Ishikawa (cell line): ENCODE results near the gene PCDHB15.

Experiments used
- CEBPB ChIP-seq: IDR thresholded peaks from 2 replicates; pipeline ENCODE4 v1.6.1; 2012
- CREB1 ChIP-seq: IDR thresholded peaks from 2 replicates; pipeline ENCODE4 v1.6.1; 2012; ENCODE audit warnings: low read depth
- EGR1 ChIP-seq: IDR thresholded peaks from 2 replicates; pipeline ENCODE4 v1.6.1; 2012
- EP300 ChIP-seq: IDR thresholded peaks from 2 replicates; pipeline ENCODE4 v1.6.1; 2012; ENCODE audit warnings: borderline replicate concordance
- MAX ChIP-seq: IDR thresholded peaks from 2 replicates; pipeline ENCODE4 v1.6.1; 2012
- NFIC ChIP-seq: IDR thresholded peaks from 2 replicates; pipeline ENCODE4 v1.6.1; 2012
- RAD21 ChIP-seq: IDR thresholded peaks from 2 replicates; pipeline ENCODE4 v1.6.1; 2012; ENCODE audit warnings: low read depth
- TCF12 ChIP-seq: IDR thresholded peaks from 2 replicates; pipeline ENCODE4 v1.6.1; 2012; ENCODE audit warnings: low read depth
- TEAD4 ChIP-seq: IDR thresholded peaks from 2 replicates; pipeline ENCODE4 v1.6.1; 2012
- USF1 ChIP-seq: IDR thresholded peaks from 2 replicates; pipeline ENCODE4 v1.6.1; 2012
- YY1 ChIP-seq: IDR thresholded peaks from 2 replicates; pipeline ENCODE4 v1.6.1; 2012; ENCODE audit warnings: low read depth
- ZBTB7A ChIP-seq: IDR thresholded peaks from 2 replicates; pipeline ENCODE4 v1.6.1; 2012; ENCODE audit warnings: low read depth
- TF ChIP-seq, protein P1 (sequence below): IDR thresholded peaks from 2 replicates; pipeline ENCODE4 v1.6.1; 2012; ENCODE audit warnings: low read depth, mild to moderate bottlenecking

DNA sequence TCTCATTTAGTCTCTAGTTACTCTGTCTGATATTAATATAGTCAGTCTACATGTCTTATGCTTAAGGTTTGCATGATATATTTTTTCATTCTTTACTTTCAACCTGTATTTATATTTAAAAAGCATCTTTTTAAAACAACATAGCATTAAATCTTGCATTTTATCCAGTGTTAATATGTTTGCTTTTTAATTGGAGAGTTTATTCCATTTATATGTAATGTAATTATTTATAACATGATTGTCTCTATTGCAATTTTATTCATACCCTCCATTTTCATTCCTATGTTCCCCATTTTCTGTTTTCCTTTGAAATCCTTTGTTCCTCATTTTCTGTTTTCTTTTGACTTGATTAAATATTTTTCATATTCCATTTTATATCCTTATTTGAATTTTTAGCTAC, 13.3 kb downstream of the PCDHB15 start:
- TF ChIP-seq CEBPB (no peak), RAD21 (no peak), TEAD4 (no peak), EP300 (no peak), USF1 (no peak), CREB1 (no peak), TCF12 (no peak), NFIC (no peak), MAX (no peak), ZBTB7A (no peak), YY1 (no peak), EGR1 (no peak)
- TF ChIP-seq, protein P1, sequence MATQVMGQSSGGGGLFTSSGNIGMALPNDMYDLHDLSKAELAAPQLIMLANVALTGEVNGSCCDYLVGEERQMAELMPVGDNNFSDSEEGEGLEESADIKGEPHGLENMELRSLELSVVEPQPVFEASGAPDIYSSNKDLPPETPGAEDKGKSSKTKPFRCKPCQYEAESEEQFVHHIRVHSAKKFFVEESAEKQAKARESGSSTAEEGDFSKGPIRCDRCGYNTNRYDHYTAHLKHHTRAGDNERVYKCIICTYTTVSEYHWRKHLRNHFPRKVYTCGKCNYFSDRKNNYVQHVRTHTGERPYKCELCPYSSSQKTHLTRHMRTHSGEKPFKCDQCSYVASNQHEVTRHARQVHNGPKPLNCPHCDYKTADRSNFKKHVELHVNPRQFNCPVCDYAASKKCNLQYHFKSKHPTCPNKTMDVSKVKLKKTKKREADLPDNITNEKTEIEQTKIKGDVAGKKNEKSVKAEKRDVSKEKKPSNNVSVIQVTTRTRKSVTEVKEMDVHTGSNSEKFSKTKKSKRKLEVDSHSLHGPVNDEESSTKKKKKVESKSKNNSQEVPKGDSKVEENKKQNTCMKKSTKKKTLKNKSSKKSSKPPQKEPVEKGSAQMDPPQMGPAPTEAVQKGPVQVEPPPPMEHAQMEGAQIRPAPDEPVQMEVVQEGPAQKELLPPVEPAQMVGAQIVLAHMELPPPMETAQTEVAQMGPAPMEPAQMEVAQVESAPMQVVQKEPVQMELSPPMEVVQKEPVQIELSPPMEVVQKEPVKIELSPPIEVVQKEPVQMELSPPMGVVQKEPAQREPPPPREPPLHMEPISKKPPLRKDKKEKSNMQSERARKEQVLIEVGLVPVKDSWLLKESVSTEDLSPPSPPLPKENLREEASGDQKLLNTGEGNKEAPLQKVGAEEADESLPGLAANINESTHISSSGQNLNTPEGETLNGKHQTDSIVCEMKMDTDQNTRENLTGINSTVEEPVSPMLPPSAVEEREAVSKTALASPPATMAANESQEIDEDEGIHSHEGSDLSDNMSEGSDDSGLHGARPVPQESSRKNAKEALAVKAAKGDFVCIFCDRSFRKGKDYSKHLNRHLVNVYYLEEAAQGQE, result no peak
